Activated naive CD4-positive, alpha-beta T cell treated with anti-CD3 and anti-CD28 coated beads, Interleukin-2, amount 50 U/mL, for 72 hours (primary cell): Measurements from ENCODE around the gene MON1A. TPM values are rescaled to one million over a fixed set of nuclear protein-coding genes. Genes with fewer than 3 reads are reported as not detected.
A peak's percentile ranks its signal among the peaks of the same experiment; 100 is the strongest.
"Not testable (repeated sequence)": the region's sequence is repeated elsewhere in the genome, so short reads cannot be mapped to it uniquely, and the experiment has no call there.

Experiments used
- ATAC-seq, 2 donors: fragments of 150-1000 bp; cut with Tn5 transposase; 2 replicates each; pipeline ENCODE4 v1.10.0; 2021; ENCODE audit warnings: mild to moderate bottlenecking in 2 of 2, moderate library complexity in 2 of 2
- DNase-seq, 2 donors: peaks; one replicate each; pipeline ENCODE4 v3.0.0; 2021 to 2022; ENCODE audit warnings: low spot score in 2 of 2
- H3K27ac Mint-ChIP-seq, 2 donors: one replicate each; pipeline ENCODE4 v1.8.0; 2022; ENCODE audit warnings: mild to moderate bottlenecking in 2 of 2, mixed read lengths in 2 of 2
- H3K36me3 Mint-ChIP-seq, 2 donors: one replicate each; pipeline ENCODE4 v1.8.0; 2022; ENCODE audit warnings: mixed read lengths in 2 of 2
- H3K9me3 Mint-ChIP-seq, 2 donors: one replicate each; pipeline ENCODE4 v1.8.0; 2022; ENCODE audit warnings: mixed read lengths in 2 of 2
- total RNA-seq, 2 donors: library from RNA; stranded (reverse); gene quantifications; one replicate each; pipeline ENCODE4 v1.2.3, GENCODE V29; 2022

MON1A gene
- 1 to 10 TPM; 6.0 to 8.4 TPM for total RNA-seq

- no peaks in the 10 kb centered on the region for H3K36me3 Mint-ChIP-seq
- H3K27ac Mint-ChIP-seq = peak within 1 kb of the TSS; percentile 94 to 95
- ATAC-seq (peak; percentile 93 to 99), DNase-seq (peak; percentile 91 to 94)
- no peaks in the 10 kb centered on the region for H3K9me3 Mint-ChIP-seq
These were observed at the start of gene MON1A for GRCh38 chr3:49929291-49930167. MON1A (minus strand) TSS chr3:49929811; CDS start chr3:49913346, 16,465 bp downstream.

- Mint-ChIP-seq H3K9me3 (no peaks in the 10 kb centered on the region), H3K36me3 (peaks cover 0 to 14% of the 10 kb centered on the region in 2 donors), H3K27ac (no peak overlapping the region)
- ATAC-seq = no peak
- DNase-seq = no peak
These were observed 47.3 kb upstream of the MON1A start for GRCh38 chr3:49976942-49977341.

- Mint-ChIP-seq H3K9me3 (no peaks in the 10 kb centered on the region), H3K36me3 (peaks cover 0 to 14% of the 10 kb centered on the region in 2 donors), H3K27ac (no peak overlapping the region)
- DNase-seq = no peak
- no peak for ATAC-seq
These were observed 43.0 kb upstream of the MON1A start for GRCh38 chr3:49972656-49973055.

GRCh38 chr3:49968346-49968745 is 38.7 kb upstream of the MON1A start:
- no peak for ATAC-seq
- no peak for DNase-seq
- no peak overlapping the region for H3K27ac Mint-ChIP-seq
- H3K9me3 Mint-ChIP-seq = no peaks in the 10 kb centered on the region
- peaks cover 0 to 6% of the 10 kb centered on the region in 2 donors for H3K36me3 Mint-ChIP-seq

- ATAC-seq = no peak
- no peak overlapping the region for H3K27ac Mint-ChIP-seq
- no peak for DNase-seq
- no peaks in the 10 kb centered on the region for H3K9me3 Mint-ChIP-seq
- no peaks in the 10 kb centered on the region for H3K36me3 Mint-ChIP-seq
These were observed 37.7 kb upstream of the MON1A start for GRCh38 chr3:49967291-49967690.

GRCh38 chr3:49966233-49966942 is 36.8 kb upstream of the MON1A start:
- H3K36me3 Mint-ChIP-seq = no peaks in the 10 kb centered on the region
- DNase-seq = no peak
- no peak for ATAC-seq
- H3K9me3 Mint-ChIP-seq = no peaks in the 10 kb centered on the region
- H3K27ac Mint-ChIP-seq = peak overlapping the region in 1 of 2 donors; percentile 64

GRCh38 chr3:49955636-49956035 is 26.0 kb upstream of the MON1A start:
- H3K9me3 Mint-ChIP-seq = no peaks in the 10 kb centered on the region
- no peaks in the 10 kb centered on the region for H3K36me3 Mint-ChIP-seq
- H3K27ac Mint-ChIP-seq = peak overlapping the region in 1 of 2 donors; percentile 82
- ATAC-seq = no peak
- no peak for DNase-seq

GRCh38 chr3:49952924-49953323 is 23.3 kb upstream of the MON1A start:
- no peaks in the 10 kb centered on the region for H3K36me3 Mint-ChIP-seq
- ATAC-seq = no peak
- H3K27ac Mint-ChIP-seq = no peak overlapping the region
- no peak for DNase-seq
- no peaks in the 10 kb centered on the region for H3K9me3 Mint-ChIP-seq

- Mint-ChIP-seq H3K9me3 (peaks cover 0 to 4% of the 10 kb centered on the region in 2 donors), H3K27ac (no peak overlapping the region), H3K36me3 (peaks cover 22 to 26% of the 10 kb centered on the region in 2 donors)
- ATAC-seq (no peak), DNase-seq (no peak)
These were observed 13.0 kb upstream of the MON1A start for GRCh38 chr3:49942651-49943050.

- H3K9me3 Mint-ChIP-seq = peaks cover 0 to 4% of the 10 kb centered on the region in 2 donors
- DNase-seq = no peak
These were observed 11.1 kb upstream of the MON1A start for GRCh38 chr3:49940667-49941249.

GRCh38 chr3:49939858-49940666 is 10.5 kb upstream of the MON1A start, which contains the start of gene RBM6:
RBM6 (plus strand) TSS chr3:49940150; CDS start chr3:49962642, 22,492 bp downstream.
- H3K27ac Mint-ChIP-seq = peak within 1 kb of the TSS; percentile 93 to 99
- ATAC-seq (peak; percentile 94 to 97), DNase-seq (peak; percentile 91 to 94)
- H3K36me3 Mint-ChIP-seq = peaks cover 22 to 26% of the 10 kb centered on the region in 2 donors
- peaks cover 0 to 4% of the 10 kb centered on the region in 2 donors for H3K9me3 Mint-ChIP-seq

More at GRCh38 chr3:49940667-49941249, 11.1 kb upstream of the MON1A start:
- Mint-ChIP-seq H3K36me3 (peaks cover 22 to 26% of the 10 kb centered on the region in 2 donors), H3K27ac (peak overlapping the region; percentile 93 to 99)
- no peak for ATAC-seq

GRCh38 chr3:49937090-49937489 is 7.5 kb upstream of the MON1A start:
- no peak for ATAC-seq
- peak overlapping the region in 1 of 2 donors; percentile 39 for H3K27ac Mint-ChIP-seq
- no peaks in the 10 kb centered on the region for H3K9me3 Mint-ChIP-seq
- H3K36me3 Mint-ChIP-seq = peaks cover 10 to 15% of the 10 kb centered on the region in 2 donors
- no peak for DNase-seq

- not testable (repeated sequence) for ATAC-seq, H3K36me3 Mint-ChIP-seq, H3K9me3 Mint-ChIP-seq, DNase-seq, H3K27ac Mint-ChIP-seq
These were observed 2.7 kb upstream of the MON1A start for GRCh38 chr3:49932281-49932680.

- no peaks in the 10 kb centered on the region for H3K9me3 Mint-ChIP-seq
- no peak for ATAC-seq
- no peak for DNase-seq
- H3K27ac Mint-ChIP-seq = no peak overlapping the region
- H3K36me3 Mint-ChIP-seq = no peaks in the 10 kb centered on the region
These were observed 1.3 kb upstream of the MON1A start for GRCh38 chr3:49930922-49931321.

- Mint-ChIP-seq H3K27ac (peak overlapping the region; percentile 94 to 95), H3K9me3 (no peaks in the 10 kb centered on the region), H3K36me3 (no peaks in the 10 kb centered on the region)
- ATAC-seq (no peak), DNase-seq (no peak)
These were observed 618 bp upstream of the MON1A start for GRCh38 chr3:49930168-49930690.

- H3K27ac Mint-ChIP-seq = peak overlapping the region; percentile 85 to 95
- ATAC-seq (no peak), DNase-seq (no peak)
- H3K36me3 Mint-ChIP-seq = no peaks in the 10 kb centered on the region
- H3K9me3 Mint-ChIP-seq = no peaks in the 10 kb centered on the region
These were observed 1.1 kb downstream of the MON1A start for GRCh38 chr3:49928481-49929017.
